ENCODE measurements around the gene TTLL4. TPM values are rescaled to one million over a fixed set of nuclear protein-coding genes. Genes with fewer than 3 reads are reported as not detected.
A peak's percentile ranks its signal among the peaks of the same experiment; 100 is the strongest.

TTLL4 gene
- total RNA-seq, 1 donor from 2014 or later, result 50.3 TPM

GRCh38 chr2:218773881-218774280, 63.2 kb downstream of the TTLL4 start:
- intact Hi-C loops (cut with DNase I), result no loop called here
- ATAC-seq, result no peak
- no peak for DNase-seq (ENCODE audit: low spot score)

DNA sequence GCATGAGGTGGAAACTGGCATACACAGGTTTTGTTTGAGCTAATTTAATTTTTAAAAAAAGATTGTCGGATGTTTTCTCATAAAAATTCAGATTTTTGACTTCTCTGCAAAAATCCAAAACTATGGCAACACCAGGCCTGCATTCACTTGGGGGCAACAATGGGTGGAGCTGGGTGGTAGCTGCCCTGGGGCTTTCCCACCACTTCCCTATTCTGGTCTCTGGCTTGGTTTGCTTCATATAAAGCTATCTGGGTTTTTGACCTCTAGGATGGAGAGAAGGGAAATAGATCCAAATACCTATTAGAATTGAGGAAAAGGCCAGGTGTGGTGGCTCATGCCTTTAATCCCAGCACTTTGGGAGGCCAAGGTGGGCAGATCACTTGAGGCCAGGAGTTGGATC, 65.9 kb downstream of the TTLL4 start:
- no peak for ATAC-seq
- DNase-seq (ENCODE audit: low spot score), result no peak
- intact Hi-C loops (cut with DNase I), result no loop called here

GRCh38 chr2:218777276-218777990, 66.8 kb downstream of the TTLL4 start:
- intact Hi-C loops (cut with DNase I), result no loop called here
- no peak for ATAC-seq
- no peak for DNase-seq (ENCODE audit: low spot score)

GRCh38 chr2:218780046-218780445, 69.4 kb downstream of the TTLL4 start:
- DNase-seq (ENCODE audit: low spot score) (no peak), ATAC-seq (no peak)
- intact Hi-C loops (cut with DNase I), result no loop called here

- ATAC-seq (peak; percentile 29), DNase-seq (ENCODE audit: low spot score) (no peak)
Measured at GRCh38 chr2:218780851-218781690, 70.4 kb downstream of the TTLL4 start.

DNA sequence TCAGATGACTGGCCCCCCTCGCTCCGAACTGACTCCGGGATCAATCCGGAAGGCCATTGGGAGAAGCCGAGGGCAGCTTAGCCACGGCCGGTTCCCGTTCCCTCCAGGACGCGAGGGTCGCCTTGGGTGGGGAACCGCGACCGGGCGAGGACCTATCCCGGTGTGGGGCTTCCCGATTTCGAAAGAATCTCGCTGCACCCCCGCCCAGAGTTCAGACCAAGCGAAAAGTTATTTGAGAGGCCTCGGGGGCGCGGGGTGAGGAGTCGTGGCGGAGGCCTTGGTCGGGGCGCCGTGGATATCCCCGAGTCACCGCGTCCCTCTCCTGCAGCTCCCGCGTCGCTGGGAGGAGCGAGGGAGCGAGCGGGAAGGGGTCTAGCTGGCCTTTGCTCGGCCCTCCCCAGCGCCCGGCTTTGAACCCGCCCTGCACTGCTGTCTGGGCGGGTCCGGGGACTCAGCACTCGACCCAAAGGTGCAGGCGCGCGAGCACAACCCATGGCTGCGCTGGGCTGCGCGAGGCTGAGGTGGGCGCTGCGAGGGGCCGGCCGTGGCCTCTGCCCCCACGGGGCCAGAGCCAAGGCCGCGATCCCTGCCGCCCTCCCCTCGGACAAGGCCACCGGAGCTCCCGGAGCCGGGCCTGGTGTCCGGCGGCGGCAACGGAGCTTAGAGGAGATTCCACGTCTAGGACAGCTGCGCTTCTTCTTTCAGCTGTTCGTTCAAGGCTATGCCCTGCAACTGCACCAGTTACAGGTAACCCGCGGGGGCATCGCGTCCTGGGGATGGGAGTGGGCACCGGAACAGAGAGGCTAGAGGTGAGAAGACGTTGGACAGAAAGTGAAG, 71.3 kb downstream of the TTLL4 start, which contains the start of gene CYP27A1:
Gene CYP27A1 (plus strand): TSS at position 457 of the 837 bp plus-strand sequence. CDS start 36 bp downstream, at position 493.
- peak; percentile 83 for DNase-seq (ENCODE audit: low spot score)
- intact Hi-C loops (cut with DNase I), result no loop called here
- ATAC-seq, result peak; percentile 91

More at GRCh38 chr2:218780851-218781690, 70.4 kb downstream of the TTLL4 start:
- intact Hi-C loops (cut with DNase I), result no loop called here

DNA sequence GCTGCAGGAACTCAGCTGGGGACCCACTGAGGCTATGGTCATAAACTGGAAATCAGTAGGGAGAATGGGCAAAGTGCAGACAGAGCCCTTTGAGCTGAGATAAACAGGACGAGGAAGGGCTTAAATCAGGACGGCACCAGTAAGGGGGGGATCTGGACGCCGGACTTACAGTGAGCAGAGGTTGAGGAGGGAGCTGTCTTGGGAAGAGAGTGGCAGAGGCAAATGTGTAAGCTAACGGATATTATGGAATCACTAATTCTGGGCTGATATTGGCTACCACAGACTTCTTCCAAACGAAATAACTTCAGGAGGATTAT, 71.9 kb downstream of the TTLL4 start:
- ATAC-seq, result peak; percentile 39
- intact Hi-C loops (cut with DNase I), result no loop called here
- no peak for DNase-seq (ENCODE audit: low spot score)

GRCh38 chr2:218783688-218784087, 73.1 kb downstream of the TTLL4 start:
- no peak for DNase-seq (ENCODE audit: low spot score)
- intact Hi-C loops (cut with DNase I), result no loop called here

DNA sequence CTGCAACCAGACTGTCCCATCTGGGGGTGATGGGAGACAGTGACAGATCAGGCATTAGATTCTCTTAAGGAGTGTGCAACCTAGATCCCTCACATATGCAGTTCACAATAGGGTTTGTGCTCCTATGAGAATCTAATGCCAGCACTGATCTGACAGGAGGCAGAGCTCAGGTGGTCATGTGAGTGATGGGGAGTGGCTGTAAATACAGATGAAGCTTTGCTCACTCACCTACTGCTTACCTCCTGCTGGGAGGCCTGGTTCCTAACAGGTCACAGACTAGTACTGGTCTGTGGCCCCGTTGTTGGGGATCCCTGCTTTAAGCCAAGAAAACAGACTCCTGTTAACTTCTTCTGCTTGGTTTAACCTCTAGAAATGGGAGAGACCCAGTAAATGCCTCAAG, 74.5 kb downstream of the TTLL4 start:
- intact Hi-C loops (cut with DNase I), result no loop called here

More at GRCh38 chr2:218783688-218784087, 73.1 kb downstream of the TTLL4 start:
- no peak for ATAC-seq

DNA sequence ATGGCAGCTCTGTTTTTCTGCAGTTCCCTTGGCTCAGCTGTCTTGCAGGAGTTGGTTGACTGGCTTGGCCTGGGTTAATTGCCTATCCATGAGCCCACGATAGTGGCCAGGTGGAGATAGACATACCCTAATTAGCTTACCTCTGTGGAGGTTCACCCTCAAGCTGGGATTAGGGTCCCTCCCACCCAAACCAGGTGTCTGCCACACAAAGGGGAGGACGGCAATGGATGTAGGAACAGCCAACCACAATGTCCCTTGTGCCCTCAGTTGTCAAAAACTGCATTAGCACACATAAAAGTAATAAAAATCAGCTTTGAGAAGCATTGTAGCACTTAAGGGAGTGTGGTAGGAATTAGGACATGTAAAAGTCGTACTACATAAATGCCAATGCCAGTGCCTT, 75.5 kb downstream of the TTLL4 start:
- no peak for ATAC-seq
- no peak for DNase-seq (ENCODE audit: low spot score)
- intact Hi-C loops (cut with DNase I), result no loop called here

More for the DNA sequence above, 74.5 kb downstream of the TTLL4 start:
- ATAC-seq, result no peak
- no peak for DNase-seq (ENCODE audit: low spot score)

- no peak for ATAC-seq
- intact Hi-C loops (cut with DNase I), result no loop called here
- no peak for DNase-seq (ENCODE audit: low spot score)
Measured at GRCh38 chr2:218788529-218789255, 78.1 kb downstream of the TTLL4 start.

DNA sequence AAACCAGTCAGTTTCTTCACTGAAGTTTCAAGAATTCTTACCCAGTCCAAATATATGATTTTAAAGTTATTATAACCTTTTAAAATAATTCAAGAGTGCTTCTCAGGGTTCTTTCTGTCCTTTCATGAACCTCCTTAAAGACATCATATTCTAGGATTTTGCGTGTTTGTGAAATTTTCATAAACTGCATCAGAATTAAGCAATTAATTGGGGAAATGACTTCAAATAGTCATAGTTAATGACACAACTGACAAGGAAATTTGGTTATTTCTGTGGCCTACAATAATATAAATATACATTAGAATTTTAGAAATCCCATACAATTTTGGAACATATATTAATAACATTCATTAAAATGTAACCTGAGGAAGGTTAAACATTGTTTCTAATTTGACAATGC, 81.8 kb downstream of the TTLL4 start:
- DNase-seq (ENCODE audit: low spot score) (no peak), ATAC-seq (no peak)
- intact Hi-C loops (cut with DNase I), result no loop called here

- intact Hi-C loops (cut with DNase I), result no loop called here
- no peak for ATAC-seq
- DNase-seq (ENCODE audit: low spot score), result no peak
Measured at GRCh38 chr2:218796691-218797090, 86.1 kb downstream of the TTLL4 start.

- no peak for DNase-seq (ENCODE audit: low spot score)
- intact Hi-C loops (cut with DNase I), result no loop called here
Measured at GRCh38 chr2:218798767-218799504, 88.3 kb downstream of the TTLL4 start.

DNA sequence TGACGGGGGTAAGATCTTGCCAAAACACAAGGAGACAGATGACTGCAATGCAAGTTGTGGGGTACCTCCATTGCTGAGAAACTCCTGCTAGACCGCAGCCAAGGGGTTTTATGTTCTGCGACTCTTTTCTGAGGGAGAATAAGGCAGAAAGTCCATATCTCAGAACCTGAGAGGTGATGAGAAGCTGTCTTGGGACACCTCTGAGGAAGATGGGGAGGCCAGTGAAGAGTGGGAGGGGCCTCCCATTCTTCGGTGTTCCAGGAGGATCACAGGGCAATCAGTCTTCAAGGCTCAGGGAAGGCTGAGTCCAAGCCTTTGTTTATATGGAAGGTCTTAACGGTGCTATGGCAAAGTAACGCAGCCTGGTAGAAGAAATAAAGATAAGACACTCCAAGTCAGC, 89.4 kb downstream of the TTLL4 start:
- intact Hi-C loops (cut with DNase I), result no loop called here
- DNase-seq (ENCODE audit: low spot score) (no peak), ATAC-seq (no peak)

More at GRCh38 chr2:218798767-218799504, 88.3 kb downstream of the TTLL4 start:
- no peak for ATAC-seq

- no peak for DNase-seq (ENCODE audit: low spot score)
- intact Hi-C loops (cut with DNase I), result no loop called here
- ATAC-seq, result no peak
Measured at GRCh38 chr2:218802386-218802994, 91.9 kb downstream of the TTLL4 start.

- DNase-seq (ENCODE audit: low spot score) (no peak), ATAC-seq (no peak)
- intact Hi-C loops (cut with DNase I), result no loop called here
Measured at GRCh38 chr2:218804817-218805216, 94.2 kb downstream of the TTLL4 start.

Data from sciatic nerve (tissue), 2 donors.